ENCODE measurements around the gene SH3RF1. TPM values are rescaled to one million over a fixed set of nuclear protein-coding genes. Genes with fewer than 3 reads are reported as not detected.
A peak's percentile ranks its signal among the peaks of the same experiment; 100 is the strongest.

Gene SH3RF1
- total RNA-seq, 2 donors from 2014 or later, result 17.1 to 17.4 TPM

DNA sequence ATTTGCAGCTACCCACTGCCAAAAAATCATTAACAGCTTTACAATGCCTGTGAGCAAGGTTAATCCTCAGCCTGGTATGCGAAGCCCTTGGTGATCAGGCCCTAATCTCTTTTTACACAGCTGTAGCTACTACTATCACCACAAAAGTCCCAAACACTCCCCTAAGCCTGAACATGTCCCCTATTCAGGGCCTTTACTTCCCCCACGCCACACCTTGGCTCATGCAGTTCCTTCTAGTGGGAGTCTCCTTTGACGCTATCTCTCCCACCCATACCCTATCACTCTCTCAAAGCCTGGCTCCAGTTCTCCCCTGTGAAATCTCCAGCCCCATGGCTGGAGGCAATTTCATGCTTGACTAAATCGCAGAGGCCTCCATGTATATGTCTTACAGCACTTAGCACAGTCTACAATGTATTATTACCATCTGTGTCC is 170.1 kb downstream of the SH3RF1 start:
- DNase-seq (no peak), ATAC-seq (no peak)
- Histone ChIP-seq H3K36me3 (replicated peaks in 1 of 2; ENCODE audit: insufficient read depth in 1 of 2, low read depth in 2 of 2) (peaks cover 5 to 9% of the 10 kb centered on the region in 2 donors), H3K4me1 (peaks cover 34% of the 10 kb centered on the region), H3K27me3 (no peaks in the 10 kb centered on the region), H3K9me3 (no peaks in the 10 kb centered on the region), H3K27ac (peak overlapping the region in 1 of 4 donors; percentile 26), H3K4me3 (no peak overlapping the region)
- TF ChIP-seq, protein P1, sequence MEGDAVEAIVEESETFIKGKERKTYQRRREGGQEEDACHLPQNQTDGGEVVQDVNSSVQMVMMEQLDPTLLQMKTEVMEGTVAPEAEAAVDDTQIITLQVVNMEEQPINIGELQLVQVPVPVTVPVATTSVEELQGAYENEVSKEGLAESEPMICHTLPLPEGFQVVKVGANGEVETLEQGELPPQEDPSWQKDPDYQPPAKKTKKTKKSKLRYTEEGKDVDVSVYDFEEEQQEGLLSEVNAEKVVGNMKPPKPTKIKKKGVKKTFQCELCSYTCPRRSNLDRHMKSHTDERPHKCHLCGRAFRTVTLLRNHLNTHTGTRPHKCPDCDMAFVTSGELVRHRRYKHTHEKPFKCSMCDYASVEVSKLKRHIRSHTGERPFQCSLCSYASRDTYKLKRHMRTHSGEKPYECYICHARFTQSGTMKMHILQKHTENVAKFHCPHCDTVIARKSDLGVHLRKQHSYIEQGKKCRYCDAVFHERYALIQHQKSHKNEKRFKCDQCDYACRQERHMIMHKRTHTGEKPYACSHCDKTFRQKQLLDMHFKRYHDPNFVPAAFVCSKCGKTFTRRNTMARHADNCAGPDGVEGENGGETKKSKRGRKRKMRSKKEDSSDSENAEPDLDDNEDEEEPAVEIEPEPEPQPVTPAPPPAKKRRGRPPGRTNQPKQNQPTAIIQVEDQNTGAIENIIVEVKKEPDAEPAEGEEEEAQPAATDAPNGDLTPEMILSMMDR (IDR thresholded peaks at IDR 0.05), result no peak
- TF ChIP-seq POLR2A (IDR thresholded peaks at IDR 0.05), result no peak
- 85 to 95% methylated on average over 4 of the region's 4 CpGs for WGBS, 2 donors
- intact Hi-C loops (cut with DNase I), result no loop called here

DNA sequence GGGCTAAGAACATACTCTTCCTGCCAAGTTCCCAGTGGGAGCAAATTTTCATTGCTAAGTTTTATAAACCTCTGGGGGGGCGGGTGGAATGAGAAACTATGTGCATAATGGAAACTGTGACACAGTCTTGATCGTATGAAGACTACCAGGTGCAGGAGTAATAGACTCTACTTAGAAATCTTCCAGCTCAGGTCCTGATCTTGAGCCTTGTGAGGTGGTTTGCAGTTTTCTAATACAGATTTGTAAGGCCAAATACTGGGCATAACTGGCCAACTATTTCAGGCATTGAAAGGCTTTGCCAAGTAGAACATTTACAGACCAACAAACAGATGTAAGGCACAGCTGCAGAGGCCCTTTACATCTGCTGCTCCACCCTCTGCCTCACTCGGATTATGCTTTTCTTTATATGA is 171.0 kb downstream of the SH3RF1 start:
- peak; percentile 42 for ATAC-seq
- no peaks in the 10 kb centered on the region for H3K27me3 ChIP-seq
- peak overlapping the region in 2 of 4 donors; percentile 2 to 11 for H3K27ac ChIP-seq
- no peak for TF ChIP-seq POLR2A (IDR thresholded peaks at IDR 0.05)
- TF ChIP-seq, protein P1 (IDR thresholded peaks at IDR 0.05), result no peak
- H3K4me1 ChIP-seq, result peaks cover 34% of the 10 kb centered on the region
- peaks cover 2 to 4% of the 10 kb centered on the region in 2 donors for H3K36me3 ChIP-seq (replicated peaks in 1 of 2; ENCODE audit: insufficient read depth in 1 of 2, low read depth in 2 of 2)
- 42 to 49% methylated on average over 3 of the region's 3 CpGs for WGBS, 2 donors
- H3K9me3 ChIP-seq, result no peaks in the 10 kb centered on the region
- H3K4me3 ChIP-seq, result no peak overlapping the region
- DNase-seq, result peak in 1 of 4 donors; percentile 19
- intact Hi-C loops (cut with DNase I), result no loop called here

- DNase-seq, result no peak
- Histone ChIP-seq H3K4me3 (no peak overlapping the region), H3K27ac (peak overlapping the region in 2 of 4 donors; percentile 2 to 22), H3K4me1 (peaks cover 29% of the 10 kb centered on the region), H3K36me3 (replicated peaks in 1 of 2; ENCODE audit: insufficient read depth in 1 of 2, low read depth in 2 of 2) (peaks cover 2 to 4% of the 10 kb centered on the region in 2 donors), H3K27me3 (no peaks in the 10 kb centered on the region), H3K9me3 (no peaks in the 10 kb centered on the region)
- ATAC-seq, result no peak
- intact Hi-C loops (cut with DNase I), result no loop called here
- TF ChIP-seq, protein P1 (IDR thresholded peaks at IDR 0.05), result no peak
- TF ChIP-seq POLR2A (IDR thresholded peaks at IDR 0.05), result no peak
- WGBS, 2 donors, result 59 to 68% methylated on average over 4 of the region's 4 CpGs
These were observed 171.6 kb downstream of the SH3RF1 start for GRCh38 chr4:169098969-169099690.

DNA sequence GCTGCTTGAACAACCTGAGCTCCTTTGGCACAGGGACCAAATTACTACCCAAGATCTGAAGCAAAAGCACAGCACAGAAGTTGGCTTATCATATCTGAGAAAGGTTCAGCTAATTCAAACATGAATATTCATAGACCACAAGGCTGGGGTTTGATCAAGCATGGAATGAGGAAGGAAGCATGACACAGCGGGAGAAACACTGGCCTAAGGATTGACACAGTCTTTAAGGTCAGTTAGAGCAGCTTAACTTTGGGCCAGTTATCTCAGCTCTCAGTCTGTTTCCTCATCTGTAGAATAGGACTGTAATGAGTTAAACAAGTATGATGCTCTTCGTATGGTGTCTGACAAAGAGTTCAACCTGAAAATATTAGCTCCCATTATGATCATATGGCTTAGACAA is 172.2 kb downstream of the SH3RF1 start:
- DNase-seq (peak in 1 of 4 donors; percentile 12), ATAC-seq (no peak)
- no peaks in the 10 kb centered on the region for H3K9me3 ChIP-seq
- peaks cover 2 to 4% of the 10 kb centered on the region in 2 donors for H3K36me3 ChIP-seq (replicated peaks in 1 of 2; ENCODE audit: insufficient read depth in 1 of 2, low read depth in 2 of 2)
- H3K4me1 ChIP-seq, result peaks cover 23% of the 10 kb centered on the region
- WGBS, 2 donors, result 72 to 76% methylated on average over 2 of the region's 2 CpGs
- H3K27me3 ChIP-seq, result no peaks in the 10 kb centered on the region
- peak overlapping the region in 2 of 4 donors; percentile 2 to 22 for H3K27ac ChIP-seq
- no peak for TF ChIP-seq POLR2A (IDR thresholded peaks at IDR 0.05)
- TF ChIP-seq, protein P1 (IDR thresholded peaks at IDR 0.05), result no peak
- intact Hi-C loops (cut with DNase I), result no loop called here
- no peak overlapping the region for H3K4me3 ChIP-seq

All from body of pancreas (tissue), 4 donors.